ENCODE measurements around the gene PRMT3.

DNA sequence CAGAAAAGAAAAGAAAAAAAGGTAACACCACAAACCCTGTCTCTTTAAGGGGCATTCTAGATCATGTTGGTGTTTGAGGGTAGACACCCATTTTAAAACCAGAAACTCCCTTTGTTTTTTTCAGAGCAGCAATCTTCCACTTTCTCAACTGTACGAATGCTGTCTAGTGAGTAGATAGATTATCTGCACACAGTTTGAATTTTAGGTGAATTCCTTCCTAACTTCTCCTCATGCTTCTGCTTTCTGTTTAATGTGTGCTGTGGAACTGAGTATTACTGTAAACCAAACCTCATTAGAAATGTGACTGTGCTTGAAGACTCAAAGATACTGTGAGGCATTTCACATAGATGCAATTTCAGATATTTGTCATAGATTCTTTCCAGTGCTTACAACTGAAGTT, 102.4 kb downstream of the PRMT3 start:
- TF ChIP-seq CEBPB (IDR thresholded peaks at IDR 0.05; ENCODE audit: low read depth, low read length) (no peak), RFX5 (IDR thresholded peaks at IDR 0.05; ENCODE audit: low read depth, low read length) (no peak), MXI1 (IDR thresholded peaks at IDR 0.05; ENCODE audit: borderline replicate concordance, low read depth, low read length) (no peak), SMC3 (IDR thresholded peaks at IDR 0.05; ENCODE audit: low read depth, low read length) (no peak), POLR2A (IDR thresholded peaks at IDR 0.05; ENCODE audit: low read depth, low read length) (no peak), MAZ (IDR thresholded peaks at IDR 0.05; ENCODE audit: borderline replicate concordance, low read depth, low read length) (no peak)
- TF ChIP-seq, protein P1, sequence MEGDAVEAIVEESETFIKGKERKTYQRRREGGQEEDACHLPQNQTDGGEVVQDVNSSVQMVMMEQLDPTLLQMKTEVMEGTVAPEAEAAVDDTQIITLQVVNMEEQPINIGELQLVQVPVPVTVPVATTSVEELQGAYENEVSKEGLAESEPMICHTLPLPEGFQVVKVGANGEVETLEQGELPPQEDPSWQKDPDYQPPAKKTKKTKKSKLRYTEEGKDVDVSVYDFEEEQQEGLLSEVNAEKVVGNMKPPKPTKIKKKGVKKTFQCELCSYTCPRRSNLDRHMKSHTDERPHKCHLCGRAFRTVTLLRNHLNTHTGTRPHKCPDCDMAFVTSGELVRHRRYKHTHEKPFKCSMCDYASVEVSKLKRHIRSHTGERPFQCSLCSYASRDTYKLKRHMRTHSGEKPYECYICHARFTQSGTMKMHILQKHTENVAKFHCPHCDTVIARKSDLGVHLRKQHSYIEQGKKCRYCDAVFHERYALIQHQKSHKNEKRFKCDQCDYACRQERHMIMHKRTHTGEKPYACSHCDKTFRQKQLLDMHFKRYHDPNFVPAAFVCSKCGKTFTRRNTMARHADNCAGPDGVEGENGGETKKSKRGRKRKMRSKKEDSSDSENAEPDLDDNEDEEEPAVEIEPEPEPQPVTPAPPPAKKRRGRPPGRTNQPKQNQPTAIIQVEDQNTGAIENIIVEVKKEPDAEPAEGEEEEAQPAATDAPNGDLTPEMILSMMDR (conservative IDR thresholded peaks at IDR 0.05; ENCODE audit: low read depth, low read length) = no peak
- TF ChIP-seq, protein P2, sequence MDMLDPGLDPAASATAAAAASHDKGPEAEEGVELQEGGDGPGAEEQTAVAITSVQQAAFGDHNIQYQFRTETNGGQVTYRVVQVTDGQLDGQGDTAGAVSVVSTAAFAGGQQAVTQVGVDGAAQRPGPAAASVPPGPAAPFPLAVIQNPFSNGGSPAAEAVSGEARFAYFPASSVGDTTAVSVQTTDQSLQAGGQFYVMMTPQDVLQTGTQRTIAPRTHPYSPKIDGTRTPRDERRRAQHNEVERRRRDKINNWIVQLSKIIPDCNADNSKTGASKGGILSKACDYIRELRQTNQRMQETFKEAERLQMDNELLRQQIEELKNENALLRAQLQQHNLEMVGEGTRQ (IDR thresholded peaks at IDR 0.05; ENCODE audit: low read depth, low read length) = no peak
